Spleen (tissue), 7 donors: ENCODE measurements around the gene DSCAML1.

Source experiments
- CTCF ChIP-seq, 11 experiments: fragments of 200-600 bp in 7 of 11; fragments of 450-650 bp in 4 of 11; sonication (generic) in 4 of 11; IDR thresholded peaks in 8 of 11; conservative IDR thresholded peaks in 3 of 11; 1 replicate in 7 of 11; 2 replicates in 4 of 11; pipeline versions ENCODE4 v1.4.0 to v1.8.0; 2016 to 2021; ENCODE audit warnings: antibody characterized with exemption in 11 of 11, inconsistent platforms in 4 of 11, mild to moderate bottlenecking in 1 of 11
- POLR2A ChIP-seq, 3 donors: fragments of 450-650 bp; IDR thresholded peaks; one replicate each; pipeline ENCODE4 v1.5.1; 2017; ENCODE audit warnings: antibody characterized with exemption in 3 of 3, mild to moderate bottlenecking in 1 of 3
- donor health status: DM: no; HTN: no; CAD: no; lungs with moderate emphysema.
- donor health status: DM: no; HTN: no; CAD: no.
- donor health status: DM: no; HTN: no; CAD: no.

DNA sequence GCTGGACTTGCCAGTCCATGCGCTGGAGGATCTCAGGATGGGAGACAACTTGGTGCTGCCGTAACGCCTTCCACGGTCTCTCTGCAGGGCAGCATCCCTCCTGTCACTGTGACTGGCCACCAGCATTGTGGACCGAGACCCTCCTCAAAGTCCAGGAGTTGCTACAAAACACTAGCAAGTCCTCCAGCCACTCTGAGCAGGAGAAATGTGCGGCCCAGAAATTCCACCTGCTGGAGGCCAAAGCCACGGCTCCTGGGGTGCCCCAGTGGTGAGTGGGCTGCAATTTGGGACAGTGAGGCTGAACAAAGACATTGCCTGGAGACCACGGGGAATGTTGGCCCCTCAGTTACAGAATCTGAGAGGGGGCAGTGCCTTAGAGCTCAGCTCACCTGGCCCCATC lies 6.9 kb upstream of the DSCAML1 start:
- TF ChIP-seq CTCF (IDR thresholded peaks at IDR 0.05 in 8 of 11, conservative IDR thresholded peaks at IDR 0.05 in 3 of 11) (no peak), POLR2A (IDR thresholded peaks at IDR 0.05) (no peak)
